CD4-positive, alpha-beta T cell treated with Interleukin-4 for 4 hours (primary cell): ENCODE data around the gene CEP97.

Experiments
- DNase-seq: peaks from one replicate; pipeline ENCODE4 v3.0.0-alpha.2; 2020

Gene CEP97

DNA sequence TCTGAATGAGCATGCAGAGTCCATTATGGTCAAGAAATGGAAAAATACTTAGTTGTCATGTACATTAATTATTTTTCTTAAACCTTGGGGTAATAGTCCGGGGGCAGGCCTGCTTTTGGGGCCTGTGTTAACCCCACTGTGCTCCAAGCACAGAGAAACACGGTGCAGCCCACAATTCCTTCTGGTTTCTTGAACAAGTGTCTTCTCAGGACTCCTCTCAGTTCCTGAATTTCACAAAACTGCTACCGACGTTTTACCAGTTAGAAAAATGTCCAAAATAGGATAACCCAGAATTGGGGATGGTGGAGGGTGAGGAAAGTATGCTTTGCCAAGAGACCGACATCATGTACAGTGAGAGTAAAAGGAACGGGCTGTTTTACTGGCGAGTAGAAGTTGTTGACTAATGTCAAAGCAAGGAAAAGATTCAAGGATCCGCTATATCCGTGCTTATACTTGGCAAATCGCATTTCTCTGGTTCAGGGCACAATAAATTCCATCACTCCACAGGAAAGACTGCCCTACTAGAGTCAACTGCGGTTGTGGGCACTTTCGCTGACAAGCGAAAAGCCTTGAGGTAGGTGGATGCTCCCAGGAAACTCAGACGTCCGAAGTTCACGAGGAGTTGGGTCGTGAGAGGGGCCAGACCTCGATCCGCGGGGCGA, 54.1 kb downstream of the CEP97 start:
- DNase-seq, result no peak

- peak; percentile 92 for DNase-seq
These were observed 54.8 kb downstream of the CEP97 start, which contains the start of gene NXPE3 for GRCh38 chr3:101779047-101779821. NXPE3 (plus strand) TSS chr3:101779211; CDS start chr3:101785597, 6,386 bp downstream.

DNA sequence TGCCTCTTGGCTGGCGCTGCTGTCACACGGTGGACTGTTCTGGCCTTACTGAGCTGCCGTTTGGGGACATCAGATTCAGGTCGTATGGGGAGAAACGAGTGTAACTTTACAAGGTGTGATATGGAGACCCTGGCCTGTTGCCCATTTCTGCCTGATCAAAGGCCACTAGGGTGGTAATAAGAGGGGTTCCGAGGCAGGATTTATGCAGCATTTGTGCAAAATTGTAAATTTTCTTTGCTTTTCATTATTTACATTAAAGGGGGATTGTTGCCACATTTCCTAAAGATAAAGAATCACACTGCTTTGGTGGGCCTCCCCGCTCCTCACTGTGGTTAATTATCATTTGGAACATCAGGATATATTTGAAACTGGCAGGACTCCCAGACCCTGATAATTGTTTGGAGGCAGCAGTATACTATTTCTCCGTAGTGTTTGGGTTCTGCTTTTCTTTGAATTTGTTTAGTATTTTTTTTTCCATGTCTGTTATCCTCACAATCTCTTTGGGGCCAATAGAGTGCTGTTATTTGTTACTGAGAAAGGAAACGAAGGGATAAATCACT, 55.5 kb downstream of the CEP97 start:
- DNase-seq, result no peak

DNA sequence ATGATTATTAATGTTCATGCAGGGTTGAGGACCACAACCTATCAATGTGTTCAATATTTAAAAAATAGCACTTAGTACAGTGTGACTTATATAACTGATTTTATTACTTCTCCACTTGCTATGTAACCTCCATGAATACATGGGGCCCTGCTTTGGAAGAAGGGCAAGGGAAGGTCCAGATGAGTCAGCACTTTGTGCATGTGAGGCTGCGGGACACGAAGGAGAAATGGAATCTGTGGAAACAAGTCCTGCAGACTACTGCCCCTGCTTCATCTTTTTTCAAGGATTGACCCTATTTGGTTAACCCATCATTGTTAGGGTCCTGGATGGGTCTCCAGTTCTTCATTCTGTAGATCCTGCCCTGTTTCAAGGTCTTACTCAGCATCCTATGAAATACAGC, 56.2 kb downstream of the CEP97 start:
- DNase-seq, result no peak

GRCh38 chr3:101781166-101781565, 56.8 kb downstream of the CEP97 start:
- no peak for DNase-seq

DNA sequence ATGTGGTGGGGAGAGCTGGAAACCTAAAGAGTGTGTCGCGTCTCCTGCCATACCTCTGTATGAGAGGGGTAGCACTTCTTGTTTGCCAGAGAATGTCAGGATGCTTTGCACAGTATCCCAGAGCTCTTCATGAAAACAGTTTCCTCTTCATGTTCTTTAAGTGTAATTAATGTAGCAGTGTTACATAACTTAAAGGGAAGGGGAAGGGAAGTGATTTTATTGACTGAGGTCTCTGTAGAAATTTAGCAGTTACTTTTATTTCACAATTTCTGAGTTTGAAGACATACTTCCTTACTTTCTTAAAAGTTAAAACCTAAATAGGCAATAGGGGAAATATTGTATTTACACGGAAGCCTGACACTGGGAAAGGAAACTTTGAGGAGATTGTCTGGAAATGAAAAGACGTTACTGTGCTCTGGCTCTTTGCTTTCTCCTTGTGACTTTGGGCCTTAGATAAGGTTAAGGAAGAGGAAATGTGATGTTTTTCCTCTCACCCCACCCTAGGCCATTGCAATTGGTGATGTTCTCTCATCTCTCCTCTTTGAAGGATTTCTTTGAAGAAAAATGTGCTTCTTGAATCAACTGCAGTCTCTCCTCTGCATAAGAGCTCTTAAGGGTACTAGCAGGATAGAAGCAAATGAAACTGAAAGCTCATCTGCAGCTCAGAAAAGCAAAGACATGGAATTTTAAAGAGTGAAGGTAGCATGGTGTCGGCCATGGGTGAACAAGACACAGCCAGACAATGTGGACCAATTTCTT, 60.6 kb downstream of the CEP97 start:
- DNase-seq, result no peak

DNA sequence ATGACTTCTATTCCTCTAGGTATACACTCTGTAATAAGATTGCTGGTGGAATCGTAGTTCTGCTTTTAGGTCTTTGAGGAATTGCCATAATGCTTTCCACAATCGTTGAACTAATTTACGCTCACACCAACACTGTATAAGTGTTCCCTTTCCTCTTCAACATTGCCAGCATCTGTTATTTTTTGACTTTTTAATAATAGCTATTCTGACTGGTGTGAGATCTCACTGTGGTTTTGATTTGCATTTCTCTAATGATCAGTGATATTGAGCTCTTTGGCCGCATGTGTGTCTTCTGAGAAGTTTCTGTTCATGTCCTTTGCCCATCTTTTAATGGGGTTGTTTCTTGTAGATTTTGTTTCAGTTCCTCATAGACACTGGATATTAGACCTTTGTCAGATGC, 67.4 kb downstream of the CEP97 start:
- no peak for DNase-seq

- DNase-seq, result no peak
These were observed 71.8 kb downstream of the CEP97 start for GRCh38 chr3:101796077-101796680.

GRCh38 chr3:101801174-101801573, 76.8 kb downstream of the CEP97 start:
- DNase-seq, result no peak

DNA sequence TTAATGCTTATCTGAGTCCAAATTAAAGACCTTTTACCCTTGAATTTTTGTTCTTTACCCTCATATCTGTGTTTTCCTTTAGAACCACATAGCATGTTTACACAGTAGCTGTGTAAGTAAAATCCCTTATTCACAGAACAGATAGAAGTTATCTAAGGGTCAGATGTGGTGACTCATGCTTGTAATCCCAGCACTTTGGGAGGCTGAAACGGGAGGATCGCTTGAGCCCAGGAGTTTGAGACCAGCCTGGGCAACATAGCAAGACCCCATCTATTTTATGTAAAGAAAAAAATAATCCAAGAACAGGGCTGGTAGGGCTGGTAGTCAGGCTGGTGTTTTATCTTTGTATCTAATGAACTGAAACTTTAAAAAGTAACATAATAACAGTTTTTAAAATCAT, 77.8 kb downstream of the CEP97 start:
- DNase-seq, result no peak

- DNase-seq, result peak; percentile 80
These were observed 78.9 kb downstream of the CEP97 start for GRCh38 chr3:101803173-101803782.

- no peak for DNase-seq
These were observed 79.5 kb downstream of the CEP97 start for GRCh38 chr3:101803939-101804338.

- DNase-seq, result no peak
These were observed 82.1 kb downstream of the CEP97 start for GRCh38 chr3:101806491-101806890.

GRCh38 chr3:101807888-101808287, 83.5 kb downstream of the CEP97 start:
- DNase-seq, result no peak

GRCh38 chr3:101809178-101810021, 85.0 kb downstream of the CEP97 start:
- peak; percentile 65 for DNase-seq

GRCh38 chr3:101810022-101810418, 85.6 kb downstream of the CEP97 start:
- peak; percentile 18 for DNase-seq

DNA sequence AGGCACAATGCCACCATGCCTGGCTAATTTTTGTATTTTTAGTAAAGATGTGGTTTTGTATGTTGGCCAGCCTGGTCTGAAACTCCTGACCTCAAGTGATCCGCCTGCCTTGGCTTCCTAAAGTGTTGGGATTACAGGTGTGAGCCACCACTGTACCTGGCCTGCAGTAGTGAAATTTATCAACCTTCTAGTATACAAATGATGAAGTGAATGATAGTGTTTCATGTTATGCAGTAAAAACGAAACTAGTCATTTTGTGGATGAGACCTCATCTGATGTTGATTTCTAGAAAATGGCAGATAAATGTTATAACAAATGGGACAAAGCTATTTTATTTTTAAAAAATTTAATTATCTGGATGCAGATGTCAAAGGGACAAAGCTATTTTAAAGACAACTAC, 87.5 kb downstream of the CEP97 start:
- DNase-seq, result no peak

DNA sequence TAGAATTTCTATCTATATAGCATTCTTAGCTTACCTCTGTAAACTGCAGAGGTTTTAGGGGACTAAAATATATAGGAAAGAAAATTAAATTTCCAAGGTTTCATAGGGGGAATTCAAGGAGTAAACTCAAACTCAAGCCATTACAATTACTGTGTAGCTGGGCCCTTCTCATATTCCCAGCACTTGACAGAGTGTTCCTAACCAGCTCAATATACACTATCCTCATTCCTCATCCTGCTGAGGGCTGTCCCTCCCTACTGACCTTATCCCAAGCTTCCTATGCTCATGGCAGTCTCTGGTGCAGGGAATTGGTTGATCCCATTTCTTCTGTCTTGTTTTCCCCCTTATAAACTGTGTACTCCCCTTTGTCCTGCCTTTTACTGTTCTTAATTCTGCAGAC, 88.5 kb downstream of the CEP97 start:
- DNase-seq, result no peak

DNA sequence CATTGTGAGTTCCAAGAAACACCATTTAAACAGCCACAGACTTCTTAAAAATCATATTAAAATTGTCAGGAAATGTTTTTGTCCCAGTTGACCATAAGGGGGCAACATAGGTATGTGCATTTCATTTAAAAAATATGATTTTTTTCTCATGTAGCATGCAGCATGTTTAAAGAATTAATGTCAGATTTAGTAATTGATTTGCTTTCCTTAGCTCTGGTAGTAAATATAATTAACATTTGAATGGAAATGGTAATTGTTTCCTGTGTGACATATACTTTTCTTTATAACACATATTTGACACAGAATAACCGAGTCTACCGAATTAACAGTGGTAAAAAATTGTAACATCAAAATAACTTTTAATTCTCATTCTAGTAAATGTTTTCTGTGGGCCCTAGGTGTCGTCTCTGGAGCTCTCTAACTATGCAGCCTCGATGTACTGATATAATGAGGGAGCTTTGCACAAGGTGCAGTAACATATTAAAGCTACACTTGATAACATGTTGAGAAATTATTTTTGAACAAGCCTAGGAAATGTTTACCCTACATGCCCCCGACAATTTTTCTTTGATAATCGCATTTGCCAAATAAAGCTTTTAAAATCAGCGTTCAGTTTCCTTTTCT, 89.5 kb downstream of the CEP97 start:
- peak; percentile 51 for DNase-seq

- peak; percentile 40 for DNase-seq
These were observed 90.4 kb downstream of the CEP97 start for GRCh38 chr3:101814835-101815234.
